ENCODE results near the gene FERD3L. TPM values are rescaled to one million over a fixed set of nuclear protein-coding genes. Genes with fewer than 3 reads are reported as not detected.

Gene FERD3L
- total RNA-seq, 2 experiments from 2014 or later, result not detected

DNA sequence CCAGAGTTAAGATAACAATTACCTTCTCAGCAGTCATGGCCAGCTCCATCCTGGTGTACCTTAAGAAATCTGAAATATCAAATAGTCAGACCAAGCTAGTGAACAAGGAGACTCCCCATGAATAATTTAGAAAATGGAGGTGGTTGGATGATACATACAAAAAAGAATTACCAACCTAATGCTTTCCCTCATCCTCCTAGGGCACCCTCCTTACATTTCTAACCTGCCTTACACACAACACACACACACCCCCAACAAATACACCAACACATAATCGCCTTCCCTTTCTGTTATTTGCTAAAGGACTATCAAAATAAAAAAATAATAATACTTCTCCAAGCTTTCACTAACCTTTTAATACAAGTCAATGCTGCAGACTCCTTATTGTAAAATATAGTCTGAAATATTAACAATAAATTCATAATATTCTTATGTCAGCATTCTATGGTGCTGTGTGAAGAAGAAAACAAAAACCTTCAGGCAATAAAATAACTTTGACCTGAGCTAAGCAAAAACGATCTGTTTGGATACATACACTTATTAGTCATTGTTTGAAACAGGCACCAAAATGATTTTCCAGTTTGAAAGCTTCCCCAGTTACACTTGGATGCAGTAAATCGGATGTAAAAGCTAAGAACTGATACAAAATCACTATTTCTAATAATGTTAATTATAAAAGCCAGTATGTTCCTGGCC lies 31.2 kb downstream of the FERD3L start:
- H4K20me1 ChIP-seq (ENCODE audit: insufficient read depth, low read length), result no peaks in the 10 kb centered on the region
- H3K79me2 ChIP-seq (ENCODE audit: insufficient read depth, low read depth, low read length), result no peaks in the 10 kb centered on the region
- ChIA-PET POLR2A (interaction anchor here (0.5 to 0.6 kb wide), 2 partner anchors 97 to 332 kb away, joined by 3 to 4 read pairs; no protein-coding TSS in a partner anchor), CTCF (ENCODE audit: unreplicated experiment) (no interaction called here)
- no peak overlapping the region for H3K27ac ChIP-seq (ENCODE audit: low read depth, low read length, poor library complexity, severe bottlenecking)
- H2AFZ ChIP-seq (ENCODE audit: low read length), result no peak overlapping the region
- H3K9me2 ChIP-seq (ENCODE audit: insufficient read depth, low read length), result no peaks in the 10 kb centered on the region
- no TSS peak for BruUV-seq (replicated peaks)
- H3K4me2 ChIP-seq (ENCODE audit: low read length), result no peak overlapping the region
- no peaks in the 10 kb centered on the region for H3K4me1 ChIP-seq (ENCODE audit: insufficient read depth, low read length, poor library complexity, severe bottlenecking)
- no peak overlapping the region for H3K4me3 ChIP-seq (ENCODE audit: low read depth, low read length, poor library complexity, severe bottlenecking)
- H3K36me3 ChIP-seq (ENCODE audit: insufficient read depth, low read length), result no peaks in the 10 kb centered on the region
- intact Hi-C loops (cut with micrococcal nuclease; ENCODE audit: unreplicated experiment), result no loop called here
- H3K9me3 ChIP-seq (ENCODE audit: low read length), result no peaks in the 10 kb centered on the region
- no peak for DNase-seq (ENCODE audit: low spot score)
- TF ChIP-seq, protein P1, sequence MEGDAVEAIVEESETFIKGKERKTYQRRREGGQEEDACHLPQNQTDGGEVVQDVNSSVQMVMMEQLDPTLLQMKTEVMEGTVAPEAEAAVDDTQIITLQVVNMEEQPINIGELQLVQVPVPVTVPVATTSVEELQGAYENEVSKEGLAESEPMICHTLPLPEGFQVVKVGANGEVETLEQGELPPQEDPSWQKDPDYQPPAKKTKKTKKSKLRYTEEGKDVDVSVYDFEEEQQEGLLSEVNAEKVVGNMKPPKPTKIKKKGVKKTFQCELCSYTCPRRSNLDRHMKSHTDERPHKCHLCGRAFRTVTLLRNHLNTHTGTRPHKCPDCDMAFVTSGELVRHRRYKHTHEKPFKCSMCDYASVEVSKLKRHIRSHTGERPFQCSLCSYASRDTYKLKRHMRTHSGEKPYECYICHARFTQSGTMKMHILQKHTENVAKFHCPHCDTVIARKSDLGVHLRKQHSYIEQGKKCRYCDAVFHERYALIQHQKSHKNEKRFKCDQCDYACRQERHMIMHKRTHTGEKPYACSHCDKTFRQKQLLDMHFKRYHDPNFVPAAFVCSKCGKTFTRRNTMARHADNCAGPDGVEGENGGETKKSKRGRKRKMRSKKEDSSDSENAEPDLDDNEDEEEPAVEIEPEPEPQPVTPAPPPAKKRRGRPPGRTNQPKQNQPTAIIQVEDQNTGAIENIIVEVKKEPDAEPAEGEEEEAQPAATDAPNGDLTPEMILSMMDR (conservative IDR thresholded peaks at IDR 0.05; ENCODE audit: low read length), result no peak
- no peak for TF ChIP-seq EZH2phosphoT487 (IDR thresholded peaks at IDR 0.05; ENCODE audit: borderline replicate concordance, low read depth, low read length)

DNA sequence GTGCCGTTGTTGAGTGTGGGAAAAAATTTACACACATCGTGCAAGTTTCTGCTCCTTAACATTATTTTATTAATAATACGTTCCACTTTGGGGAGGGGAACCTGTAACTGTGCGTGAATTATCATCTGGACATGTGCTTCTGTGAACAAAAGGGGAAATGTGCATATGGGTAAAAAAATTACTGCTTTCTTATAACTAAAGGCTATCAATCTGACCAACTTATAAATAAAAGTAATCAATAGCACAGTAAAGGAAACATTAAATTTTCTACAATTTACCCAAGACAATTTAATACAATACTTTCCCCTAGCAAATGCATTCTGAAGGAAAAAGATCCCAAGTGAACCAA lies 32.2 kb downstream of the FERD3L start:
- intact Hi-C loops (cut with micrococcal nuclease; ENCODE audit: unreplicated experiment), result no loop called here
- BruUV-seq (replicated peaks), result no TSS peak
- CTCF ChIA-PET (ENCODE audit: unreplicated experiment), result no interaction called here

More for the DNA sequence above, 32.2 kb downstream of the FERD3L start:
- no peak overlapping the region for H2AFZ ChIP-seq (ENCODE audit: low read length)
- no peaks in the 10 kb centered on the region for H3K36me3 ChIP-seq (ENCODE audit: insufficient read depth, low read length)
- DNase-seq (ENCODE audit: low spot score), result no peak
- no peak overlapping the region for H3K4me3 ChIP-seq (ENCODE audit: low read depth, low read length, poor library complexity, severe bottlenecking)
- TF ChIP-seq EZH2phosphoT487 (IDR thresholded peaks at IDR 0.05; ENCODE audit: borderline replicate concordance, low read depth, low read length), result no peak
- TF ChIP-seq, protein P1 (conservative IDR thresholded peaks at IDR 0.05; ENCODE audit: low read length), result no peak
- H4K20me1 ChIP-seq (ENCODE audit: insufficient read depth, low read length), result no peaks in the 10 kb centered on the region
- H3K9me3 ChIP-seq (ENCODE audit: low read length), result no peaks in the 10 kb centered on the region
- no peak overlapping the region for H3K27ac ChIP-seq (ENCODE audit: low read depth, low read length, poor library complexity, severe bottlenecking)
- H3K4me2 ChIP-seq (ENCODE audit: low read length), result no peak overlapping the region
- H3K9me2 ChIP-seq (ENCODE audit: insufficient read depth, low read length), result no peaks in the 10 kb centered on the region
- no peaks in the 10 kb centered on the region for H3K79me2 ChIP-seq (ENCODE audit: insufficient read depth, low read depth, low read length)
- no peaks in the 10 kb centered on the region for H3K4me1 ChIP-seq (ENCODE audit: insufficient read depth, low read length, poor library complexity, severe bottlenecking)
- POLR2A ChIA-PET, result interaction anchor here (0.6 kb wide), 1 partner anchor 505 kb away, joined by 3 read pairs; no protein-coding TSS in a partner anchor
